Jurkat, Clone E6-1 (cell line): ENCODE data around the gene ELF5.

Source experiments
- DNase-seq: peaks from one replicate; pipeline ENCODE4 v3.0.0-alpha.2; 2011; ENCODE audit warnings: low read depth, low spot score
- H3K4me3 ChIP-seq: 2 replicates; pipeline ENCODE4 v1.5.1; 2011; ENCODE audit warnings: mild to moderate bottlenecking, low read length, control low read depth, moderate library complexity

The ELF5 gene

GRCh38 chr11:34438529-34439507 lies 74.8 kb downstream of the ELF5 start, which contains the start of gene CAT:
Gene CAT, plus strand, starts transcription at chr11:34438934. Its CDS starts 80 bp downstream, at chr11:34439014.
- peak; percentile 96 for DNase-seq
- H3K4me3 ChIP-seq: peak within 1 kb of the TSS; percentile 81

- peak overlapping the region; percentile 81 for H3K4me3 ChIP-seq
- DNase-seq: no peak
These were observed 76.1 kb downstream of the ELF5 start for GRCh38 chr11:34437224-34438125.

GRCh38 chr11:34433899-34434298 lies 79.7 kb downstream of the ELF5 start:
- H3K4me3 ChIP-seq: no peak overlapping the region

GRCh38 chr11:34432822-34433221 lies 80.8 kb downstream of the ELF5 start:
- no peak overlapping the region for H3K4me3 ChIP-seq
- DNase-seq: no peak

More at GRCh38 chr11:34433899-34434298, 79.7 kb downstream of the ELF5 start:
- DNase-seq: no peak

GRCh38 chr11:34431979-34432378 lies 81.6 kb downstream of the ELF5 start:
- no peak overlapping the region for H3K4me3 ChIP-seq
- DNase-seq: no peak
